GM23338 (cell line): ENCODE measurements around the gene VTA1. TPM values are rescaled to one million over a fixed set of nuclear protein-coding genes. Genes with fewer than 3 reads are reported as not detected.
"Not testable (repeated sequence)": the region's sequence is repeated elsewhere in the genome, so short reads cannot be mapped to it uniquely, and the experiment has no call there.

Experiments used
- ATAC-seq: fragments of 200-7000 bp; cut with Tn5 transposase; 3 replicates; pipeline ENCODE4 v1.9.1; 2020
- DNase-seq: peaks from one replicate; pipeline ENCODE4 v3.0.0-alpha.2; 2015; ENCODE audit warnings: low spot score
- H2AFZ ChIP-seq: fragments of 200-600 bp; sonication (generic); 2 replicates; pipeline ENCODE4 v1.8.0; 2016; ENCODE audit warnings: antibody characterized with exemption, mild to moderate bottlenecking, moderate library complexity
- H3F3A ChIP-seq: fragments of 200-600 bp; sonication (generic); replicated peaks from 2 replicates; pipeline ENCODE4 v1.8.0; 2017; ENCODE audit warnings: antibody characterized with exemption, mixed run types, low read depth
- H3K27ac ChIP-seq: fragments of 200-600 bp; sonication (generic); 2 replicates; pipeline ENCODE4 v1.6.1; 2016; ENCODE audit warnings: low read depth
- H3K27me3 ChIP-seq: fragments of 200-600 bp; sonication (generic); 2 replicates; pipeline ENCODE4 v1.8.0; 2016; ENCODE audit warnings: mild to moderate bottlenecking, mixed run types, moderate library complexity; ENCODE audit not compliant: insufficient read depth
- H3K36me3 ChIP-seq: fragments of 200-600 bp; sonication (generic); 2 replicates; pipeline ENCODE4 v1.8.0; 2016; ENCODE audit warnings: mild to moderate bottlenecking; ENCODE audit not compliant: insufficient read depth
- H3K4me1 ChIP-seq: fragments of 200-600 bp; sonication (generic); 2 replicates; pipeline ENCODE4 v1.8.0; 2016; ENCODE audit warnings: mild to moderate bottlenecking, moderate library complexity; ENCODE audit not compliant: insufficient read depth
- H3K4me2 ChIP-seq: fragments of 200-600 bp; sonication (generic); 2 replicates; pipeline ENCODE4 v1.7.1; 2017; ENCODE audit warnings: mixed run types
- H3K4me3 ChIP-seq: fragments of 200-600 bp; sonication (generic); 2 replicates; pipeline ENCODE4 v1.6.1; 2016; ENCODE audit warnings: mixed run types
- H3K79me2 ChIP-seq: fragments of 200-600 bp; sonication (generic); replicated peaks from 2 replicates; pipeline ENCODE4 v1.8.0; 2017; ENCODE audit warnings: mild to moderate bottlenecking; ENCODE audit not compliant: insufficient read depth
- H3K9me2 ChIP-seq: fragments of 200-600 bp; sonication (generic); 2 replicates; pipeline ENCODE4 v1.8.0; 2017; ENCODE audit not compliant: insufficient read depth
- H4K20me1 ChIP-seq: fragments of 200-600 bp; sonication (generic); replicated peaks from 2 replicates; pipeline ENCODE4 v1.8.0; 2017; ENCODE audit warnings: mild to moderate bottlenecking; ENCODE audit not compliant: insufficient read depth
- H3K27ac Mint-ChIP-seq: 2 replicates; pipeline ENCODE4 v1.8.0; 2020; ENCODE audit warnings: inconsistent platforms, mild to moderate bottlenecking, moderate library complexity, mixed read lengths
- H3K27me3 Mint-ChIP-seq: 3 replicates; pipeline ENCODE4 v1.8.0; 2022; ENCODE audit warnings: low read depth, mild to moderate bottlenecking, moderate library complexity, mixed read lengths, inconsistent platforms; ENCODE audit not compliant: insufficient read depth, poor library complexity
- H3K36me3 Mint-ChIP-seq: 3 replicates; pipeline ENCODE4 v1.8.0; 2021; ENCODE audit warnings: low read depth, mild to moderate bottlenecking, inconsistent platforms, moderate library complexity, mixed read lengths
- H3K4me1 Mint-ChIP-seq: 3 replicates; pipeline ENCODE4 v1.8.0; 2020; ENCODE audit warnings: mild to moderate bottlenecking, inconsistent platforms, mixed read lengths
- H3K4me3 Mint-ChIP-seq: 3 replicates; pipeline ENCODE4 v1.8.0; 2021; ENCODE audit warnings: moderate library complexity, mild to moderate bottlenecking, inconsistent platforms, mixed read lengths
- H3K9me3 Mint-ChIP-seq: 3 replicates; pipeline ENCODE4 v1.8.0; 2020; ENCODE audit warnings: moderate library complexity, mild to moderate bottlenecking, inconsistent platforms, mixed read lengths
- CTCF ChIP-seq, 2 experiments: fragments of 200-600 bp in 1 of 2; sonication (generic) in 1 of 2; conservative IDR thresholded peaks; 2 replicates each; pipeline versions ENCODE4 v1.5.1 to v1.6.1; 2016 to 2017; ENCODE audit warnings: antibody characterized with exemption in 2 of 2, low read depth in 2 of 2, mild to moderate bottlenecking in 2 of 2, moderate library complexity in 1 of 2
- EZH2phosphoT487 ChIP-seq: fragments of 200-600 bp; sonication (generic); IDR thresholded peaks from one replicate; pipeline ENCODE4 v1.8.1; 2018; ENCODE audit warnings: antibody characterized with exemption; ENCODE audit not compliant: unreplicated experiment
- JUNB ChIP-seq: IDR thresholded peaks from one replicate; pipeline ENCODE4 v1.6.1; 2016; ENCODE audit warnings: antibody characterized with exemption; ENCODE audit not compliant: unreplicated experiment
- POLR2AphosphoS5 ChIP-seq: IDR thresholded peaks from 2 replicates; pipeline ENCODE4 v1.6.1; 2016; ENCODE audit warnings: antibody characterized with exemption, low read depth
- STAT1 ChIP-seq: IDR thresholded peaks from one replicate; pipeline ENCODE4 v1.6.1; 2016; ENCODE audit warnings: antibody characterized with exemption; ENCODE audit not compliant: unreplicated experiment
- ZNF114 ChIP-seq: fragments of 250-450 bp; sonication (Bioruptor Pico); IDR thresholded peaks from 2 replicates; pipeline ENCODE4 v1.5.0; 2020; ENCODE audit warnings: mild to moderate bottlenecking, moderate library complexity
- polyA plus RNA-seq: library from polyadenylated mRNA; unstranded; fragments of >200 nt; fragmentation: Nextera tagmentation; extraction: Ambion mirVana; gene quantifications from 2 replicates; pipeline ENCODE4 v1.2.1, GENCODE V29; 2016
- total RNA-seq: library from RNA; depleted of rRNA; stranded (reverse); fragments of >200 nt; shearing (Covaris generic); gene quantifications from 2 replicates; pipeline ENCODE4 v1.2.3, GENCODE V29; 2014

VTA1 gene
- total and polyA plus RNA-seq, 2 experiments from 2014 or later = 102 to 104 TPM

GRCh38 chr6:142226731-142227130 is 79.7 kb downstream of the VTA1 start (continued):
- TF ChIP-seq STAT1 = no peak
- no peak for TF ChIP-seq EZH2phosphoT487
- no peak for TF ChIP-seq POLR2AphosphoS5
- TF ChIP-seq JUNB = no peak
- no peak for TF ChIP-seq ZNF114 (CRISPR knock-in tag)

GRCh38 chr6:142229518-142230270 is 82.6 kb downstream of the VTA1 start:
- H3K4me1 Mint-ChIP-seq, H3K79me2 ChIP-seq, H3K27ac Mint-ChIP-seq, DNase-seq, H3K4me3 ChIP-seq, H3K4me3 Mint-ChIP-seq, H3K27me3 Mint-ChIP-seq, ATAC-seq, H3K36me3 ChIP-seq, H3F3A ChIP-seq, H3K36me3 Mint-ChIP-seq, H3K9me2 ChIP-seq, H4K20me1 ChIP-seq, H3K27ac ChIP-seq, H3K27me3 ChIP-seq, H2AFZ ChIP-seq, H3K4me2 ChIP-seq: not testable (repeated sequence)
- peaks cover 15% of the 10 kb centered on the region for H3K4me1 ChIP-seq
- peaks cover 13% of the 10 kb centered on the region for H3K9me3 Mint-ChIP-seq

GRCh38 chr6:142232206-142233044 is 85.4 kb downstream of the VTA1 start:
- not testable (repeated sequence) for H3K27ac ChIP-seq, H3K36me3 Mint-ChIP-seq, H3K79me2 ChIP-seq, H3F3A ChIP-seq, H3K27me3 ChIP-seq, H3K4me3 Mint-ChIP-seq, H4K20me1 ChIP-seq, H3K4me3 ChIP-seq, H3K4me1 Mint-ChIP-seq, H3K9me2 ChIP-seq, H3K27me3 Mint-ChIP-seq, H3K36me3 ChIP-seq, H3K27ac Mint-ChIP-seq, H3K4me2 ChIP-seq
- Histone ChIP-seq H3K4me1 (peaks cover 15% of the 10 kb centered on the region), H2AFZ (peak overlapping the region; percentile 11; the same call in 1 of the 2 replicates)
- DNase-seq (peak; percentile 90), ATAC-seq (peak; percentile 88)
- H3K9me3 Mint-ChIP-seq = peaks cover 13% of the 10 kb centered on the region
- peak; percentile 51 to 65 for TF ChIP-seq CTCF (conservative IDR thresholded peaks at IDR 0.05; ENCODE audit: low read depth in 2 of 2)
